ENCODE results near the gene ZMYND11. TPM values are rescaled to one million over a fixed set of nuclear protein-coding genes. Genes with fewer than 3 reads are reported as not detected.

The ZMYND11 gene
- polyA plus RNA-seq, 1 of the 3 experiments (the other 2 are of a cell fraction): 33.1 TPM

- H3F3A ChIP-seq (replicated peaks; ENCODE audit: insufficient read depth): peaks cover 31% of the 10 kb centered on the region
- peaks cover 7 to 25% of the 10 kb centered on the region in 2 experiments; a peak in 3 of 4 replicates for H3K4me1 ChIP-seq (ENCODE audit: control insufficient read depth in 1 of 2, insufficient read depth in 2 of 2, low read depth in 1 of 2, low read length in 1 of 2)
- CTCF ChIA-PET: no interaction called here
- no peak overlapping the region; the same call in 1 of the 2 replicates for H3K9ac ChIP-seq
- WGBS (ENCODE audit: low lambda C conversion rate): 13% methylated on average over 8 of the region's 8 CpGs
- peaks cover 0 to 3% of the 10 kb centered on the region in 2 experiments for H3K36me3 ChIP-seq (replicated peaks in 1 of 2; ENCODE audit: control insufficient read depth in 1 of 2, insufficient read depth in 2 of 2, low read length in 1 of 2)
- H3K9me3 ChIP-seq: no peaks in the 10 kb centered on the region
- no peaks in the 10 kb centered on the region for H3K27me3 ChIP-seq (ENCODE audit: insufficient read depth)
- no peaks in the 10 kb centered on the region for H3K79me2 ChIP-seq (ENCODE audit: insufficient read depth)
- peak overlapping the region in 1 of 2 experiments; percentile 24; a peak in 1 of 4 replicates for H3K4me3 ChIP-seq (ENCODE audit: low read depth in 2 of 2, low read length in 1 of 2)
- no peaks in the 10 kb centered on the region for H4K20me1 ChIP-seq (ENCODE audit: insufficient read depth)
- POLR2A ChIA-PET: no interaction called here
- no peaks in the 10 kb centered on the region for H3K9me2 ChIP-seq
- no peak overlapping the region for H2AFZ ChIP-seq (ENCODE audit: low read depth)
- peak; percentile 43 for DNase-seq
- H3K27ac ChIP-seq (ENCODE audit: low read depth in 2 of 2, low read length in 1 of 2): peak overlapping the region; percentile 65 to 75; a peak in 3 of 4 replicates
- peak overlapping the region; percentile 63; the same call in 1 of the 2 replicates for H3K4me2 ChIP-seq
- TF ChIP-seq GABPA (IDR thresholded peaks at IDR 0.05; ENCODE audit: low read depth) (no peak), YY1 (IDR thresholded peaks at IDR 0.05; ENCODE audit: low read depth) (no peak), JUND (IDR thresholded peaks at IDR 0.05) (peak; percentile 75), REST (IDR thresholded peaks at IDR 0.05; ENCODE audit: low read depth, low read length) (no peak), RCOR1 (IDR thresholded peaks at IDR 0.05; ENCODE audit: low read length) (0 out of 2 replicates have a peak, but pooled peaks have one; percentile 20), ZBTB33 (IDR thresholded peaks at IDR 0.05; ENCODE audit: borderline replicate concordance, low read depth) (no peak), EP300 (IDR thresholded peaks at IDR 0.05; ENCODE audit: borderline replicate concordance in 1 of 2, low read depth in 1 of 2, low read length in 1 of 2) (peak; percentile 43 to 55; a peak in 2 of 4 replicates), USF1 (IDR thresholded peaks at IDR 0.05; ENCODE audit: borderline replicate concordance, low read depth) (no peak), CTCF (IDR thresholded peaks at IDR 0.05) (no peak), POLR2AphosphoS5 (IDR thresholded peaks at IDR 0.05; ENCODE audit: low read depth, low read length) (peak; percentile 24; the same call in 1 of the 2 replicates), NFIC (IDR thresholded peaks at IDR 0.05; ENCODE audit: borderline replicate concordance) (peak; percentile 47; the same call in 1 of the 2 replicates), RFX5 (IDR thresholded peaks at IDR 0.05; ENCODE audit: low read length) (no peak), EZH2phosphoT487 (IDR thresholded peaks at IDR 0.05; ENCODE audit: borderline replicate concordance, low read depth) (no peak), FOXM1 (IDR thresholded peaks at IDR 0.05; ENCODE audit: low read depth) (no peak), IRF3 (IDR thresholded peaks at IDR 0.05; ENCODE audit: low read depth, low read length) (no peak), MEF2A (IDR thresholded peaks at IDR 0.05; ENCODE audit: borderline replicate concordance, low read depth) (peak; percentile 12; the same call in 1 of the 2 replicates), RXRA (IDR thresholded peaks at IDR 0.05; ENCODE audit: borderline replicate concordance, low read depth) (no peak), TEAD4 (IDR thresholded peaks at IDR 0.05; ENCODE audit: borderline replicate concordance, insufficient read depth) (no peak), SIN3A (IDR thresholded peaks at IDR 0.05; ENCODE audit: borderline replicate concordance, low read depth, low read length) (no peak), MAX (IDR thresholded peaks at IDR 0.05; ENCODE audit: low read depth) (no peak), FOXJ3 (CRISPR knock-in tag; IDR thresholded peaks at IDR 0.05) (peak; percentile 74), TCF12 (IDR thresholded peaks at IDR 0.05) (peak; percentile 51; the same call in 1 of the 2 replicates), RAD21 (IDR thresholded peaks at IDR 0.05; ENCODE audit: low read length) (no peak), FOSL2 (IDR thresholded peaks at IDR 0.05; ENCODE audit: borderline replicate concordance, low read depth) (peak; percentile 70; the same call in 1 of the 2 replicates), SMC3 (IDR thresholded peaks at IDR 0.05; ENCODE audit: low read depth, low read length) (no peak; the same call in 1 of the 2 replicates)
These were observed 131.7 kb downstream of the ZMYND11 start for GRCh38 chr10:266974-267425.

All from SK-N-SH (cell line).